ENCODE measurements around the gene RCAN1. TPM values are rescaled to one million over a fixed set of nuclear protein-coding genes. Genes with fewer than 3 reads are reported as not detected.

Gene RCAN1
- total and polyA plus RNA-seq, 10 donors = 5.3 to 28.6 (median 14.7) TPM

- 41 to 93% (median 59%) methylated on average over 1 of the region's 1 CpG for WGBS, 5 donors
- no peak overlapping the region for H3K4me3 ChIP-seq
- DNase-seq = no peak
- H3K27me3 ChIP-seq (replicated peaks in 1 of 7) = peaks cover 0 to 3% (median 0%) of the 10 kb centered on the region in 7 donors
- H3K36me3 ChIP-seq = no peaks in the 10 kb centered on the region
- H3K4me1 ChIP-seq = peaks cover 0 to 22% (median 12%) of the 10 kb centered on the region in 6 donors
- no peaks in the 10 kb centered on the region for H3K9me3 ChIP-seq
- H3K27ac ChIP-seq = no peak overlapping the region
- TF ChIP-seq, protein P1, sequence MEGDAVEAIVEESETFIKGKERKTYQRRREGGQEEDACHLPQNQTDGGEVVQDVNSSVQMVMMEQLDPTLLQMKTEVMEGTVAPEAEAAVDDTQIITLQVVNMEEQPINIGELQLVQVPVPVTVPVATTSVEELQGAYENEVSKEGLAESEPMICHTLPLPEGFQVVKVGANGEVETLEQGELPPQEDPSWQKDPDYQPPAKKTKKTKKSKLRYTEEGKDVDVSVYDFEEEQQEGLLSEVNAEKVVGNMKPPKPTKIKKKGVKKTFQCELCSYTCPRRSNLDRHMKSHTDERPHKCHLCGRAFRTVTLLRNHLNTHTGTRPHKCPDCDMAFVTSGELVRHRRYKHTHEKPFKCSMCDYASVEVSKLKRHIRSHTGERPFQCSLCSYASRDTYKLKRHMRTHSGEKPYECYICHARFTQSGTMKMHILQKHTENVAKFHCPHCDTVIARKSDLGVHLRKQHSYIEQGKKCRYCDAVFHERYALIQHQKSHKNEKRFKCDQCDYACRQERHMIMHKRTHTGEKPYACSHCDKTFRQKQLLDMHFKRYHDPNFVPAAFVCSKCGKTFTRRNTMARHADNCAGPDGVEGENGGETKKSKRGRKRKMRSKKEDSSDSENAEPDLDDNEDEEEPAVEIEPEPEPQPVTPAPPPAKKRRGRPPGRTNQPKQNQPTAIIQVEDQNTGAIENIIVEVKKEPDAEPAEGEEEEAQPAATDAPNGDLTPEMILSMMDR (IDR thresholded peaks at IDR 0.05 in 8 of 11, conservative IDR thresholded peaks at IDR 0.05 in 3 of 11) = no peak
- no peak for TF ChIP-seq POLR2A (IDR thresholded peaks at IDR 0.05)
- TF ChIP-seq POLR2AphosphoS5 (IDR thresholded peaks at IDR 0.05) = no peak
- intact Hi-C loops (cut with DNase I; ENCODE audit: low total_unique reads) = loop anchor here (5.0 kb wide), 1 partner anchor 702 kb away; the partner anchor contains the start of gene ATP5PO
Observed at GRCh38 chr21:34618941-34619340, 4.0 kb upstream of the RCAN1 start.

GRCh38 chr21:34617753-34618339 lies 2.9 kb upstream of the RCAN1 start:
- Histone ChIP-seq H3K27me3 (replicated peaks in 1 of 7) (no peaks in the 10 kb centered on the region), H3K27ac (no peak overlapping the region), H3K4me3 (no peak overlapping the region), H3K4me1 (peaks cover 0 to 27% (median 21%) of the 10 kb centered on the region in 6 donors), H3K9me3 (no peaks in the 10 kb centered on the region), H3K36me3 (no peaks in the 10 kb centered on the region)
- TF ChIP-seq, protein P1 (IDR thresholded peaks at IDR 0.05 in 8 of 11, conservative IDR thresholded peaks at IDR 0.05 in 3 of 11) = no peak
- TF ChIP-seq POLR2A (IDR thresholded peaks at IDR 0.05) = no peak
- TF ChIP-seq POLR2AphosphoS5 (IDR thresholded peaks at IDR 0.05) = no peak
- WGBS, 5 donors = 63 to 74% (median 70%) methylated on average over 8 of the region's 8 CpGs
- intact Hi-C loops (cut with DNase I; ENCODE audit: low total_unique reads) = loop anchor here (5.0 kb wide), 1 partner anchor 701 kb away; the partner anchor contains the start of gene ATP5PO
- DNase-seq = no peak

DNA sequence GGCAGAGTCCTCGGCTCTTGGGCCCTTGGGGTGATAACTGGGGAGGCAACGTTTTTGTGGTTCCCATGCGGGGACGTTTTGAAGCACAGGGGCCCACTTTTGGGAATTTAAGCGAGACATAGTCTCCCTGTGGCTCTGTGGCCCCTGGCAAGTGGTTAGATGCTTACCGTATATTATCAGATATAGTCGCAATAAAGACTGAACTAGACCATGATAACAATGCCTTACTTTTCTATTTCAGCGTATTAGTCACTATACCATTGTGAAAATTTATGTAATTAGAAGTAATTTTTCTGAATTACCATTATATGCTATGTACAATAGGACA lies 538 bp upstream of the RCAN1 start:
- Histone ChIP-seq H3K27ac (peak overlapping the region; percentile 72 to 95 (median 84)), H3K4me3 (peak overlapping the region; percentile 69 to 97 (median 78)), H3K4me1 (peaks cover 0 to 38% (median 22%) of the 10 kb centered on the region in 6 donors), H3K36me3 (no peaks in the 10 kb centered on the region), H3K9me3 (no peaks in the 10 kb centered on the region), H3K27me3 (replicated peaks in 1 of 7) (no peaks in the 10 kb centered on the region)
- DNase-seq = no peak
- intact Hi-C loops (cut with DNase I; ENCODE audit: low total_unique reads) = loop anchor here (5.0 kb wide), 1 partner anchor 698 kb away; the partner anchor contains the start of gene ATP5PO
- TF ChIP-seq POLR2A (IDR thresholded peaks at IDR 0.05) = no peak
- 2 to 6% (median 5%) methylated on average over 8 of the region's 8 CpGs for WGBS, 5 donors

DNA sequence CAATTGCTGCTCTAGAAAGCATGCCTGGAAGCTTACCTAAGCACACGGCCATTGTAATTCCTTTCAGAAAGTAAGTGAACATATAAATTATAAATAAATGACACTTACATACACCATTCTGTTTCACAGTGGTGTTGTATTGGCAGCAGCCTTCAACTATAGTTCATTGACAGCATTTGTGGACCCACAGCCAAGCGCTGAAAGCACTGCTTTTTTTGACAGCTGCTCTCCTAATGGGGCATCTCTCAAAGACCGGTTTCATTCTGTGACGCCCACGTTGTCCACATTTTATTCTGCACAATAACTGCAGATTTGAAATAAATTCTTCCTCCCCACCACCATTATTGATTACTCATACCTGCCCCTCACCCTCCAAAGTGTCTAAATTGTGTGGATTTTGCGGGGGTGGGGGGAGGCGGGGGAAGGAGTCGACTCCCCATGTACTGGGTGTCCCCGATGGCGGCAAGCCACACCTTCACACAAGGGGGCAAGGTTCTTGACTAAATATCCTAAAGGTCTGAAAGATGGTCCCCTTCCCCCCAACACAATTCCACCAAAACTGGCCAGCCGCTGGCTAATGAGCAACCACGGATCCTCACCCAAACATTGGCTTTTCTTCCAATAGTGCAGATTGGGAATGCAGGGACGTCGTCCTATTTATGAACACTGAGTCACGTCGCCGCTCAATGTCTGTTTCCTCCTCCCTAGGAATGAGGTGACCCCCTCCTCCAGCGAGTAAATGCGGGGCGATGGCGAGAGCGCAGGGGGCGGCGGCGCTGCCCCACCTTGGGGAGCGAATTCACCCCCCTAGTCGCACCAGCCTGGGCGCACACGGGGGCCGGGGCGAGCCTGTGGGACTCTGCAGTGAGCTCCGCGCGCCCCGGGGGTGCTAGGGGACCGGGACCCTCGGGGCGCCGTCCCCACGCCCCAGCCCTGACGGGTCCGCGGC lies 960 bp downstream of the RCAN1 start:
- H3K9me3 ChIP-seq = no peaks in the 10 kb centered on the region
- DNase-seq = no peak
- peaks cover 0 to 35% (median 22%) of the 10 kb centered on the region in 6 donors for H3K4me1 ChIP-seq
- H3K27ac ChIP-seq = peak overlapping the region in 4 of 8 donors; percentile 83 to 95 (median 92)
- 11 to 25% (median 14%) methylated on average over 21 to 43 of the region's 43 CpGs for WGBS, 5 donors
- no peak for TF ChIP-seq POLR2AphosphoS5 (IDR thresholded peaks at IDR 0.05)
- TF ChIP-seq, protein P1 (IDR thresholded peaks at IDR 0.05 in 8 of 11, conservative IDR thresholded peaks at IDR 0.05 in 3 of 11) = no peak
- no peak for TF ChIP-seq POLR2A (IDR thresholded peaks at IDR 0.05)
- H3K36me3 ChIP-seq = no peaks in the 10 kb centered on the region
- H3K4me3 ChIP-seq = peak overlapping the region; percentile 69 to 97 (median 78)
- intact Hi-C loops (cut with DNase I; ENCODE audit: low total_unique reads) = no loop called here
- no peaks in the 10 kb centered on the region for H3K27me3 ChIP-seq (replicated peaks in 1 of 7)
